Left kidney (tissue), 2 donors: ENCODE results near the gene LRRC25. TPM values are rescaled to one million over a fixed set of nuclear protein-coding genes. Genes with fewer than 3 reads are reported as not detected.
"Not testable (repeated sequence)": the region's sequence is repeated elsewhere in the genome, so short reads cannot be mapped to it uniquely, and the experiment has no call there.

ENCODE experiments used
- DNase-seq: peaks from one replicate; pipeline ENCODE4 v3.0.0-alpha.2; 2013
- polyA plus RNA-seq: library from polyadenylated mRNA; unstranded; fragments of 120-200 nt; gene quantifications from one replicate; pipeline ENCODE4 v1.2.1, GENCODE V29; 2013; ENCODE audit not compliant: insufficient read length

Gene LRRC25
- polyA plus RNA-seq, 1 donor, result 0.52 TPM

- DNase-seq, result no peak
Observed at GRCh38 chr19:18408053-18408476, 10.6 kb upstream of the LRRC25 start.

DNA sequence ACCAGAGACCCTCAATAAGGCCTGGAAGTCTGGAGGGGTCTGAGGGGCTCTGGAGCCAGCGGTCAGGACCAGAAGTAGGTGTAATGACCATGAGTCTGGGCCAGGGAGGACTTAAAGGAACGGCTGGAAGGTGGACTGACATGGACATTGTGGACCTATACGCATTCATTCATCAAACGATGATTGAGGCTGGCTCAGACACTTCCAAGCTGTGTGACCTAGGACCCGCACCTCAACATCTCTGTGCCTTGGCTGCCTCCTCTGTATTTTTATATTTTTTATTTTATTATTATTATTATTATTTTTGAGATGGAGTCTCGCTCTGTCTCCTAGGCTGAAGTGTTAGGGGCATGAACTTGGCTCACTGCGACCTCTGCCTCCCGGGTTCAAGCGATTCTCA lies 9.3 kb upstream of the LRRC25 start:
- DNase-seq, result no peak

- DNase-seq, result not testable (repeated sequence)
Observed at GRCh38 chr19:18405754-18406153, 8.3 kb upstream of the LRRC25 start.

DNA sequence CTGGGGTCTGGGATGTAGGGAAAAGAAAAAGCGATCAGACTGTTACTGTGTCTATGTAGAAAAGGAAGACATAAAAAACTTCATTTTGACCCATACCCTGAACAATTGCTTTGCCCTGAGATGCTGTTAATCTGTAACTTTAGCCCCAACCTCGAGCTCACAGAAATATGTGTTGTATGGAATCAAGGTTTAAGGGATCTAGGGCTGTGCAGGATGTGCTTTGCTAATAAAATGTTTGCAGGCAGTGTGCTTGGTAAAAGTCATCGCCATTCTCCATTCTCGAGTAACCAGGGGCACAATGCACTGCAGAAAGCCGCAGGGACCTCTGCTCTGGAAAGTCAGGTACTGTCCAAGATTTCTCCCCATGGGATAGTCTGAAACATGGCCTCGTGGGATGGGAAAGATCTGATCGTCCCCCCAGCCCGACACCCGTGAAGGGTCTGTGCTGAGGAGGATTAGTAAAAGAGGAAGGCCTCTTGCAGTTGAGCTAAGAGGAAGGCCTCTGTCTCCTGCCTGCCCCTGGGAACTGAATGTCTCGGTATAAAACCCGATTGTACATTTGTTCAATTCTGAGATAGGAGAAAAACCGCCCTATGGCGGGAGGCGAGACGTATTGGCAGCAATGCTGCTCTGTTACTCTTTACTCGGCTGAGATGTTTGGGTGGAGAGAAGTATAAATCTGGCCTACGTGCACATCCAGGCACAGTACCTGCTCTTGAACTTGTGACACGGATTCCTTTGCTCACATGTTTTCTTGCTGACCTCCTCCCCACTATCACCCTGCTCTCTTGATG lies 5.2 kb upstream of the LRRC25 start:
- DNase-seq, result not testable (repeated sequence)

GRCh38 chr19:18401580-18402112 lies 4.2 kb upstream of the LRRC25 start:
- no peak for DNase-seq

- DNase-seq, result no peak
Observed at GRCh38 chr19:18399008-18399407, 1.6 kb upstream of the LRRC25 start.

DNA sequence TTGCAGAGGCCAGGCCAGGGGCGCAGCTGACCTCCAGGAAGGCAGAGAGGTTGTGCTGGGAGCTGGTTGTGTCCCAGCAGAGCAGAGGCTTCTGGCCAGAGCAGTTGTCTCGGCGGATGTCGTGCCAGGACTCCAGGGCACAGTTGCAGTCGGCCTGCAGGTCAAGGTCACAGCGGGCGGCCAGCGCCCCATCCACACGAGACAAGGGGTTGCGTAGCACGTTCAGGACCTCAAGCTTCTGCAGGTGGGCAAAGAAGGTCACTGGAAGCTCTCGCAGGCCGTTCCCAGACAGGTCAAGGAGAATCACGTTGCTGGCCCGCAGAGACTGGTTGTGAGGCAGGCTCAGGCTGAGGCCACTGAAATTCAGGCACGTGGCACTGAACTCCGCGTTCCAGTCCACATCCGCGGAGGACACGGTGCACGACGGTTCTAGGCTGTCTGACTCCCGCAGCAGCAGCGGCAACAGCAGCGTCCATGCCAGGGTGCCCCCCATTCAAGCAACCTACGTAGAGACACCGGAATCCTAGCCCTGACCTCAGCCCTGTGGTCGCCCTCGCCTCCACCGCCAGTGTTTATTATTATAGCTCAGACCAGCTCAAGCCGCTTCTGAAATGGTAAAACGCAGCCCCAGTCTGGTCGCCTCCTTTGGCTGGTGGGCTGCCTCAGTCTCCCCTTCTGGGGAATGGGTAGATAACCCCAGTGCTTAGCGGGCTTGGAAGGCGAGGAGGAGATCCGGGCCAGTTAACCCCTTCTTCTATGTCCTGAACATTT lies 766 bp downstream of the LRRC25 start:
- DNase-seq, result no peak

- no peak for DNase-seq
Observed at GRCh38 chr19:18393836-18394235, 3.6 kb downstream of the LRRC25 start.

- DNase-seq, result no peak
Observed at GRCh38 chr19:18392926-18393325, 4.5 kb downstream of the LRRC25 start.

DNA sequence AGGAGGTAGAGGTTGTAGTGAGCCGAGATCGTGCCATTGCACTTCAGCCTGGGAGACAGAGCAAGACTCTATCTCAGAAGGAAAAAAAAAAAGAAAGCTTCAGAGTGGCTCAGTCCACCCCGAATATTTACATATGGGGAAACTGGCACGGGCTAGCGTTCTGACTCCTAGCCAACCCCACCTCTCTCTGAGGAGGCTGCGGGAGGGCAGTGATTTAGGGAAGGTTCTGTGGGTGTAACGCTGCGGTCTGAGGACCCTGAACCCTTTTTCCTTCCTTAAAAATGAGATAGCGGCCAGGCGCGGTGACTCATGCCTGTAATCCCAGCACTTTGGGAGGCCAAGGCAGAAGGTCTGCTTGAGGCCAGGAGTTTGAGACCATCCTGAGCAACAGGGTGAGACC lies 5.0 kb downstream of the LRRC25 start:
- DNase-seq, result no peak

DNA sequence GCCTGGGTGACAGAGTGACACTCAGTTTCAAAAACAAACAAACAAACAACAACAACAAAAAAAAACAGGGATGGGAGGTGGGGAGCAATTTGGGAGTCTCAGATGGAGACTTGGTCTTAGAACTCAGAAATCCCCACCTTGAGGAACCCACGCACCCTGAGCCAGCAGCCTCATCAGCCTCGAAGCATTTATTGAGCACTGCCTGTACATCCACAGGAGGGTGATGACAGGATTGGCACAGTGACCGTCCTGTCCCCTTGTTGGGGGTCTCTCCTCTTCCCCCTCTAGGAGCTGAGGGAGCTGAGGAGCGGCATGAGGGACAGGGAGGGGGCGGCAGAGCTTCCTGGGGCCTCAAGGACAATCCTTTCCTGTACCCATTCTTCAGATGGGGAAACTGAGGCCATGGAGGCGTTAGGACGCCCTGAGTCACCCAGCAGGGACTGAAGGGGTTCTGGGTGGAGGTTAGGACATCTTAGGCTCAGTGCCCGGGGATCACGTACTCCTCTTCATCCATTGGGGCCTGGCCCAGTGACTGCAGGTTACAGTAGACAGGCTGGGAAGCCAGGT lies 5.8 kb downstream of the LRRC25 start:
- DNase-seq, result no peak

- DNase-seq, result no peak
Observed at GRCh38 chr19:18390065-18390907, 7.1 kb downstream of the LRRC25 start.

GRCh38 chr19:18389726-18390064 lies 7.7 kb downstream of the LRRC25 start:
- no peak for DNase-seq

GRCh38 chr19:18388960-18389725 lies 8.3 kb downstream of the LRRC25 start:
- no peak for DNase-seq

DNA sequence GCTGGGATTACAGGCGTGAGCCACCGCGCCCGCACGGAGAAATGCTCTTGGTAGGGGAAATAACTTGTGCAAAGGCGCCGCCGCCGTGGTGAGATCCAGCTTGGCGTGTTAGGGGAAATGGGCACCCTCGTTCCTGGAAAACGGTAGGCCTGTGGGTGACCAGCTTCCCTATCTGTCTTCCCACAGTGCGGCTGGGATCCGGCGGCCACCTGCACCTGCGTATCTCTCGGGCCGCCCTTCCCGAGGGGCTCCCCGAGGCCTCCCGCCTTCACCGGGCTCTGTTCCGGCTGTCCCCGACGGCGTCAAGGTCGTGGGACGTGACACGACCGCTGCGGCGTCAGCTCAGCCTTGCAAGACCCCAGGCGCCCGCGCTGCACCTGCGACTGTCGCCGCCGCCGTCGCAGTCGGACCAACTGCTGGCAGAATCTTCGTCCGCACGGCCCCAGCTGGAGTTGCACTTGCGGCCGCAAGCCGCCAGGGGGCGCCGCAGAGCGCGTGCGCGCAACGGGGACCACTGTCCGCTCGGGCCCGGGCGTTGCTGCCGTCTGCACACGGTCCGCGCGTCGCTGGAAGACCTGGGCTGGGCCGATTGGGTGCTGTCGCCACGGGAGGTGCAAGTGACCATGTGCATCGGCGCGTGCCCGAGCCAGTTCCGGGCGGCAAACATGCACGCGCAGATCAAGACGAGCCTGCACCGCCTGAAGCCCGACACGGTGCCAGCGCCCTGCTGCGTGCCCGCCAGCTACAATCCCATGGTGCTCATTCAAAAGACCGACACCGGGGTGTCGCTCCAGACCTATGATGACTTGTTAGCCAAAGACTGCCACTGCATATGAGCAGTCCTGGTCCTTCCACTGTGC lies 9.1 kb downstream of the LRRC25 start:
- DNase-seq, result peak; percentile 82

DNA sequence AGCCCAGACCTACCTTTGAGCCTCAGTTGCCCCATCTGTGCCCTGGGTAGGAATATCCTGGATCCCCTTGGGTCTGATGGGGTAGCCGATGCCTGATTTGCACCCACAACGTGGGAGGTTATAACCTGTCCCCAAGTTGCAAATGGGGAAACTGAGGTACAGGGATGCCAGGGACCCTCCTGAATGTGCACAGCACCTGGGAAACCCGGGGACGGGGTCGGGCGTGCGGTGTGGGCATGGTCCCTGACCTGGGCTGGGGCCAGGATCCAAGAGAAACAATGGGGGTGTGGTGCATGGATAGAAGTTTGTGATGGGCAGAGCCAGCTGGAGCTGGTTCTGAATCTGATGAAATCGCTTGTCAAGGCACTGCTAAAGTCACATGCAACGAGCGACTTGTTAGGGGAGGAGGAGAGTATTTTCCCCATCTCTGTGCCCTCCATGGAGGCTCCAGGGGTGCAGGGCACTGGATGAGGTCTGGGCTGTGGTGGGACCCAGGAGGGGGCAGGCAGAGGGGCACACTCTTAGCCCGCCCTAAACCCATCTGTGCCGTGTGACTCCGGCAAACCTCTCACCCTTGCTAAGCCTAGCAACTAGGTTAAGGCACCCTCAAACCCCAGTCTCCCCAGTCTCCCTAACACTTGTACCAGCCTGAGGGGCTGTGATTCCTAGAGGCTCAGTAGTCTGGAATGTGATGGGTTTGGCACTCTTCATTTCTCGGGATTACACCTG lies 10.7 kb downstream of the LRRC25 start:
- DNase-seq, result no peak

DNA sequence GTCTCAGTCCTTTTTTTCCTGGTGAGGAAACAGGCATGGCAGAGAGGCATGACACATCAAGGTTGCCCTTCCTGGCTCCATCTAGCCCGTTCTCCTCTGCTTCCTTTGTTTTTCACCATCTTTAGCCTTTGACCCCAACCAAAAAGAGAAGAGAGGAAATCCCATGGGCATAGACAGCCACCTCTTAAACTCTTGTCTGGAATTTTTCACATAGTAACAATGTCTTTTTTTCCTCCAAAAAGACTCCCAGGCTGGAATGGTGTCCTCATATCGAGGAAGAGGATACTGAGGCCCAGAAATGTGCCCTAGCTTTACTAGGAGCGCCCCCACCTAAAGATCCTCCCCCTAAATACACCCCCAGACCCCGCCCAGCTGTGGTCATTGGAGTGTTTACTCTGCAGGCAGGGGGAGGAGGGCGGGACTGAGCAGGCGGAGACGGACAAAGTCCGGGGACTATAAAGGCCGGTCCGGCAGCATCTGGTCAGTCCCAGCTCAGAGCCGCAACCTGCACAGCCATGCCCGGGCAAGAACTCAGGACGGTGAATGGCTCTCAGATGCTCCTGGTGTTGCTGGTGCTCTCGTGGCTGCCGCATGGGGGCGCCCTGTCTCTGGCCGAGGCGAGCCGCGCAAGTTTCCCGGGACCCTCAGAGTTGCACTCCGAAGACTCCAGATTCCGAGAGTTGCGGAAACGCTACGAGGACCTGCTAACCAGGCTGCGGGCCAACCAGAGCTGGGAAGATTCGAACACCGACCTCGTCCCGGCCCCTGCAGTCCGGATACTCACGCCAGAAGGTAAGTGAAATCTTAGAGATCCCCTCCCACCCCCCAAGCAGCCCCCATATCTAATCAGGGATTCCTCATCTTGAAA lies 11.5 kb downstream of the LRRC25 start, which contains the start of gene GDF15:
GDF15 (plus strand) TSS at position 484 of the 868 bp plus-strand sequence; CDS start at position 516, 32 bp downstream.
- no peak for DNase-seq

DNA sequence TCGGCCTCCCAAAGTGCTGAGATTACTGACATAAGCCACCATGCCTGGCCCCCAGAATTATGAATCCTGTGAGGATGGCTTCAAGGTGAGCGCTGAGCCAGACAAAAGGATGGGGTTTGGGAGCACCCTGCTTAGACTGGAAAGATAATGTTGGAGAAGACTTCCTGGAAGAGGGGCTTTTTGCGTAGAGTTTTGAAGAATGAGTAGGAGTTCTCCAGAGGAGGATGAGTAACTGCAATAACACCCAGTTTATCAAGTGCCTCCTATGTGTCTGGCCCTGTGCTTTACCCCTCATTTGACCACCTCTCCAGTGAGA lies 12.1 kb downstream of the LRRC25 start:
- no peak for DNase-seq

DNA sequence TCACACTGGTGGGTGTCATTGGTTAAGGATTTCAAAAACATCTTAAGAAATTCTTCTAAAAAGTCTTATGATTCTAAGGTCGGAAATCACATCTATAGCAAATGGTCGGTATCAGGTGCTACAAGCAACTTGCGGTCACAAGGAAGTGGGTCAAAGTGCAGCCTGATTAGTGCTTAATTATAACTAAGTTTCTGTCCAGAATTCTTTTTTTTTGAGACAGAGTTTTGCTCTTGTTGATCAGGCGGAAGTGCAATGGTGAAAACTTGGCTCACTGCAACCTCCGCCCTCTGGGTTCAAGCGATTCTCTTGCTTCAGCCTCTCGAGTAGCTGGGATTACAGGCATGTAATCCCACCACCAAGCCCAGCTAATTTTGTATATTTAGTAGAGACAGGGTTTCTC lies 12.6 kb downstream of the LRRC25 start:
- DNase-seq, result no peak
